Activated CD4-positive, alpha-beta T cell treated with anti-CD3 and anti-CD28 coated beads, Interleukin-2, amount 10 ng/mL, durations not matched to agents 24 days and 14 days (primary cell): Measurements from ENCODE around the gene TRUB2. TPM values are rescaled to one million over a fixed set of nuclear protein-coding genes. Genes with fewer than 3 reads are reported as not detected.

Experiments used
- DNase-seq: peaks from one replicate; pipeline ENCODE4 v3.0.0; 2022
- H3K27ac Mint-ChIP-seq: one replicate; pipeline ENCODE4 v1.8.0; 2022; ENCODE audit warnings: mild to moderate bottlenecking, mixed read lengths
- H3K27me3 Mint-ChIP-seq: one replicate; pipeline ENCODE4 v1.8.0; 2022; ENCODE audit warnings: mixed read lengths
- H3K36me3 Mint-ChIP-seq: one replicate; pipeline ENCODE4 v1.8.0; 2022; ENCODE audit warnings: low read depth, mild to moderate bottlenecking, mixed read lengths
- H3K4me1 Mint-ChIP-seq: one replicate; pipeline ENCODE4 v1.8.0; 2021; ENCODE audit warnings: mixed read lengths
- H3K4me3 Mint-ChIP-seq: one replicate; pipeline ENCODE4 v1.8.0; 2022; ENCODE audit warnings: mild to moderate bottlenecking, moderate library complexity, mixed read lengths
- H3K9me3 Mint-ChIP-seq: one replicate; pipeline ENCODE4 v1.8.0; 2021; ENCODE audit warnings: mixed read lengths
- intact Hi-C: fragments of 100-400 bp; cut with micrococcal nuclease; formaldehyde crosslinking; loops from one replicate; pipeline ENCODE4 v1.15.1; 2023
- total RNA-seq: library from RNA; stranded (reverse); gene quantifications from 2 replicates; pipeline ENCODE4 v1.2.3, GENCODE V29; 2022

TRUB2 gene
- 40.4 and 43.0 TPM in 2 replicates for total RNA-seq

DNA sequence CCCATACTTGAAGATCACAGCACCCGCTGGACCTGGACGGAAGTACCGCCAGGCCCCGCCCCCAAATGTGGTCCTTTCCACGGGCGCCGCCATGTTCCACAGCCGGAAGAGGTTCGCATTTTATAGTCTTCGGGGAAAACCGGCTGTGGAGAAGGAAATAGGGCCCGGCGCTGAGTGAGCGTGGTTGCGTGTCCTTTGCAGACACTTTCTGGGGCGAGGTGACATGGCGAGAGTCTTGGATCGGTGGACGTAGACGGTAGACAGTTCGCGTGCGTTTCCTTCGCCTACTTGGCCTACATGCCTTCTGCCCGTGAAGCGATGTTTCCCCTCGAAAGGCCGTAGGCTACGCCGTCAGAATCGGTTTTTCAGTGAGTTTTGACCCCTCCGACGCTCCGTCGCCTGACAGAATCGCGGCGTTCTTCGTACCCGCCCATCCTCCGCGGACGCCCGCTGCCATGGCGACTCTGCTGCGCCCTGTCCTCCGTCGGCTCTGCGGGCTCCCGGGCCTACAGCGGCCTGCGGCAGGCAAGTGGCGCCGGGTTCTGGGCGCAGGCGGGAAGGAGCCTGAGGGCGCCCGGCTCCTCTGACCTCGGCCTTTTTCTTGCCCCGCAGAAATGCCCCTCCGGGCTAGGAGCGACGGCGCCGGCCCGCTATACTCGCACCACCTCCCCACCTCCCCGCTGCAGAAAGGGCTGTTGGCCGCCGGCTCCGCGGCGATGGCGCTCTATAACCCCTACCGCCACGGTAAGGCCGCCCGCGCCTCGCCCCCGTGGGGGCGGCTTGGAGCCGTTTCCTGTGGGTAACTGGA, at the start of gene TRUB2, which contains the start of gene COQ4:
TRUB2 (minus strand) TSS at position 44 of the 808 bp plus-strand sequence; CDS start at position 5, 39 bp downstream.
COQ4 (plus strand) TSS at position 436 of the 808 bp plus-strand sequence; CDS start at position 456, 20 bp downstream.
- Mint-ChIP-seq H3K27ac (peak within 1 kb of the TSS; percentile 97), H3K4me3 (peak within 1 kb of the TSS; percentile 91), H3K9me3 (no peaks in the 10 kb centered on the region), H3K36me3 (peaks cover 13% of the 10 kb centered on the region), H3K4me1 (peaks cover 9% of the 10 kb centered on the region), H3K27me3 (no peaks in the 10 kb centered on the region)
- intact Hi-C loops: loop anchor here (1.0 to 2.0 kb wide), 7 partner anchors 19 to 560 kb away; partner anchors contain the start of genes BBLN, GLE1, GOLGA2 and LRRC8A
- DNase-seq: peak; percentile 98

- Mint-ChIP-seq H3K4me3 (peak overlapping the region; percentile 99), H3K27ac (peak overlapping the region; percentile 93), H3K9me3 (no peaks in the 10 kb centered on the region), H3K4me1 (peaks cover 29% of the 10 kb centered on the region), H3K27me3 (no peaks in the 10 kb centered on the region), H3K36me3 (peaks cover 22% of the 10 kb centered on the region)
- DNase-seq: peak; percentile 61
- intact Hi-C loops: loop anchor here (1.0 to 5.0 kb wide), 8 partner anchors 9 to 511 kb away; partner anchors contain the start of genes BBLN, CERCAM, COQ4 and KYAT1
Measured at GRCh38 chr9:128371630-128372117, 49.4 kb upstream of the TRUB2 start.

GRCh38 chr9:128370752-128371629, 48.7 kb upstream of the TRUB2 start, which contains the start of gene URM1:
Gene URM1 (plus strand): TSS chr9:128371374. CDS start chr9:128371381, 7 bp downstream.
- Mint-ChIP-seq H3K4me1 (peaks cover 29% of the 10 kb centered on the region), H3K27me3 (no peaks in the 10 kb centered on the region), H3K27ac (peak within 1 kb of the TSS; percentile 93), H3K4me3 (peak within 1 kb of the TSS; percentile 99), H3K36me3 (peaks cover 22% of the 10 kb centered on the region), H3K9me3 (no peaks in the 10 kb centered on the region)
- intact Hi-C loops: loop anchor here (1.0 to 5.0 kb wide), 8 partner anchors 9 to 511 kb away; partner anchors contain the start of genes BBLN, CERCAM, COQ4 and KYAT1
- DNase-seq: peak; percentile 99

DNA sequence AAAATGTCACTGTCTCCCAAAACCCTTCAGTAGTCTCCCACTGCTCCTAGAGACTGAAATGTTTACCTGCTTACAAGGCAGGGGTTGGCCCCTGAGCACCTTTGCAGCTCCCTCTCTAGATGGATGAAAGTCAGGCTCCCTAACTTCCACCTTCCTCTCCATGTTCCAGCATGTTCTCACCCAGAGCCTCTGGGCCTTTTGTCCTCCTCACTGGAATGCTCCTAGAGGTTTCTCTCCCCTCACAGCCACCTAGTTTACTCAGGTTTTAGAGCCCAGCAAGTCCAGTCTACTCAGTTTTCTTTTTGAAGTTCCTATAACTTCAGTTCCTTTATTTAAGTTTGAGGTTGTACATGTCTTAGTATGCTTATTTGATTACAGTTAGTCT, 48.1 kb upstream of the TRUB2 start:
- DNase-seq: peak; percentile 63
- peak overlapping the region; percentile 93 for H3K27ac Mint-ChIP-seq
- peaks cover 19% of the 10 kb centered on the region for H3K36me3 Mint-ChIP-seq
- H3K4me1 Mint-ChIP-seq: peaks cover 28% of the 10 kb centered on the region
- peak overlapping the region; percentile 99 for H3K4me3 Mint-ChIP-seq
- H3K9me3 Mint-ChIP-seq: no peaks in the 10 kb centered on the region
- H3K27me3 Mint-ChIP-seq: no peaks in the 10 kb centered on the region
- intact Hi-C loops: loop anchor here (2.0 to 5.0 kb wide), 3 partner anchors 30 to 512 kb away; partner anchors contain the start of genes KYAT1, LRRC8A, SLC27A4 and SPTAN1

DNA sequence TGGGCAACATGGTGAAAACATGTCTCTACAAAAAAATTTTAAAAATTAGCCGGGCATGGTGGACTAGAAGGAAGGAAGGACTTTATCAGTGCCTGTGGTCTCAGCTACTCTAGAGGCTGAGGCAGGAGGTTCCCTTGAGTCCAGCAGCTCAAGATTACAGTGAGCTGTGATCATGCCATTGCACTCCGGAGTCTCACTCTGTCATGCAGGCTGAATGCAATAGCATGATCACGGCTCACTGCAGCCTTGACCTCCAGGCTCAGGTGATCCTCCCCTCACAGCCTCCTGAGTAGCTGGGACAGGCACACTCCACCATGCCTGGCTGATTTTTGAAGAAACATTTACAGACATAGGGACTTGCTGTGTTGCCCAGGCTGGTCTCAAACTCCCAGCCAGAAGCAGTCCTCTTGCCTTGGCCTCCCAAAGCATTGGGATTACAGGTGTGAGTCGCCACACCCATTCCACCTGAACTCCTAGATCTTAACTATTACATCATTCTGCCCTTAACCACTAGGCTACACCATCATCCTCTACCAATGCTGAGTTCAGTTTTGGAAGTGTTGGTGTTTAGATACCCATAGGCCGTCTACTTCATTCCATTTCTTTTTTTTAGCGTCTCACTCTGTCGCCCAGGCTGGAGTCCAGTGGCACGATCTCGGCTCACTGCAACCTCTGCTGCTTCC, 46.9 kb upstream of the TRUB2 start:
- Mint-ChIP-seq H3K36me3 (peaks cover 15% of the 10 kb centered on the region), H3K9me3 (no peaks in the 10 kb centered on the region), H3K4me3 (no peak overlapping the region), H3K4me1 (peaks cover 29% of the 10 kb centered on the region), H3K27ac (no peak overlapping the region), H3K27me3 (no peaks in the 10 kb centered on the region)
- intact Hi-C loops: no loop called here
- DNase-seq: no peak

GRCh38 chr9:128365525-128365924, 43.3 kb upstream of the TRUB2 start:
- peak overlapping the region; percentile 57 for H3K4me3 Mint-ChIP-seq

GRCh38 chr9:128362774-128363173, 40.5 kb upstream of the TRUB2 start:
- no peaks in the 10 kb centered on the region for H3K9me3 Mint-ChIP-seq
- peaks cover 16% of the 10 kb centered on the region for H3K4me1 Mint-ChIP-seq
- no peaks in the 10 kb centered on the region for H3K36me3 Mint-ChIP-seq
- intact Hi-C loops: loop anchor here (1.0 to 5.0 kb wide), 4 partner anchors 9 to 67 kb away; partner anchors contain the start of genes SLC27A4 and URM1
- H3K4me3 Mint-ChIP-seq: no peak overlapping the region
- H3K27ac Mint-ChIP-seq: no peak overlapping the region
- H3K27me3 Mint-ChIP-seq: no peaks in the 10 kb centered on the region
- DNase-seq: no peak

More at GRCh38 chr9:128365525-128365924, 43.3 kb upstream of the TRUB2 start:
- intact Hi-C loops: no loop called here
- H3K27me3 Mint-ChIP-seq: no peaks in the 10 kb centered on the region
- no peaks in the 10 kb centered on the region for H3K9me3 Mint-ChIP-seq
- peaks cover 21% of the 10 kb centered on the region for H3K4me1 Mint-ChIP-seq
- H3K27ac Mint-ChIP-seq: peak overlapping the region; percentile 37
- no peak for DNase-seq
- no peaks in the 10 kb centered on the region for H3K36me3 Mint-ChIP-seq

DNA sequence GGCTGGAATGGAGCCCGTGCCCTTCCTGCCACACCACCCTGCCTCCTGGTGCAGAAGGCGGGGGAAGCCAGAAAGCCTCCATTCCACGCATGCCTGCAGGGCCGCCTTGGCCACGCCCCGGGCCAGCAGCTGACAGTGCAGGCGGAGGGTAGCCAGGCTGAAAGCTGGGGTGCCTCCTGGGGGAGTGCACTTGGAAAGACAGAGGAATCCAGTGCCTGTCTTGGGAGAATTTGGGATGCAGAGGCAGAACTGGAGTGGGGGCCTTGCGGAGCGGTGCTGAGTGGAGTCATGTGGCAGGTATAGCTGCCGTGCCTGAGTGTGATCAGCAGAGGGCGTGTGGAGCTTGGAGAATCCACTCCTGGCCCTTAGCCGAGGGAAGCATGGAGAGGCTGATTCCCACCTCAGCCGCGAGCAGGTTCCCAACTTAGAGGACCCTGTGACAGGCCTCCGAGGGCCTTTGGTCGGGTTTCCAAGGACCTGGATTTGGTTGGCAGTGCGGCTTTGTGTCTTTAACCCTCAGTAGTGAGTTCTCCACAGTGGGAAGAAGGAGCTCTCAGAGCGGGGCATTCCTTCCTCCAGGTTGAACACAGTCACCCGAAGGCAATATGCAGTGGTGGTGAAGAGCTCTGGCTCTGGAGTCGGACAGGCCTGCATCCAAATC, 39.9 kb upstream of the TRUB2 start:
- intact Hi-C loops: loop anchor here (1.0 to 5.0 kb wide), 4 partner anchors 9 to 67 kb away; partner anchors contain the start of genes SLC27A4 and URM1
- Mint-ChIP-seq H3K36me3 (no peaks in the 10 kb centered on the region), H3K4me1 (peaks cover 16% of the 10 kb centered on the region), H3K9me3 (no peaks in the 10 kb centered on the region), H3K4me3 (peak overlapping the region; percentile 85), H3K27ac (peak overlapping the region; percentile 79), H3K27me3 (no peaks in the 10 kb centered on the region)
- DNase-seq: peak; percentile 91

DNA sequence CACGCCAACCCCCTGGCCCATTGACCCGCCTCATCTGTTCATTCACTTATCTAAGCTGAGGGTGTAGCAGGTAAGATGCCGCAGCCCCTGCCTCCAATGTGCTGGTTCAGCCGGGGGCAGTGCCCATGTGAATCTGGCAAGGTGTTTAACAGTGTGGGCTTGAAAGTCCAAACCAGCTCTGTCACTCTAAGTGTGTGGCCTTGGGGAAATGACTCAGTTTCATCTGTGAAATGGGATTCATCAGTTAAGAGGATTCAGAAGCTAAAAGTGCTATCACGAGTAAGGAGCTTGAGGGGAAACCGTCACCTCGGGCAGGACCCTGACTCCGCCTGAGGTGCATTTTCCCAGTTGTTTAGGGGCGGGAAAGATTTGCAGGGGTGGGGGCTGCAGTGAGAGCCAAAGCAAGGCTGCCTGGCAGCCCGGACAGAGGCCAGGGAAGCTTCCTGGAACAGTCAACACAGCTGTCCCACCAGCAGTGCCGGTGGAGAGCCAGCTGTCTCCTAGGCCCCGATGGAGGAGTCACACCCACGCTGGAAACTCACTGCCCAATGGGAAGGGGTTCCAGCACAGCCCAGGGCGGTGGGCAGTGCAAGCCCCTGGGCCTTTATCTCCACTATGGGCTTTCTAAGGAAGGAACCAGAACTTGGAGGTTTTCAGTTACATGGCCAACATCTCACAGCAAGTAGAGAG, 39.2 kb upstream of the TRUB2 start:
- intact Hi-C loops: loop anchor here (5.0 kb wide), 1 partner anchor 51 kb away; no protein-coding TSS in a partner anchor
- H3K27me3 Mint-ChIP-seq: no peaks in the 10 kb centered on the region
- no peaks in the 10 kb centered on the region for H3K36me3 Mint-ChIP-seq
- H3K4me1 Mint-ChIP-seq: peaks cover 16% of the 10 kb centered on the region
- no peak for DNase-seq
- peak overlapping the region; percentile 79 for H3K27ac Mint-ChIP-seq
- no peaks in the 10 kb centered on the region for H3K9me3 Mint-ChIP-seq
- H3K4me3 Mint-ChIP-seq: peak overlapping the region; percentile 85

DNA sequence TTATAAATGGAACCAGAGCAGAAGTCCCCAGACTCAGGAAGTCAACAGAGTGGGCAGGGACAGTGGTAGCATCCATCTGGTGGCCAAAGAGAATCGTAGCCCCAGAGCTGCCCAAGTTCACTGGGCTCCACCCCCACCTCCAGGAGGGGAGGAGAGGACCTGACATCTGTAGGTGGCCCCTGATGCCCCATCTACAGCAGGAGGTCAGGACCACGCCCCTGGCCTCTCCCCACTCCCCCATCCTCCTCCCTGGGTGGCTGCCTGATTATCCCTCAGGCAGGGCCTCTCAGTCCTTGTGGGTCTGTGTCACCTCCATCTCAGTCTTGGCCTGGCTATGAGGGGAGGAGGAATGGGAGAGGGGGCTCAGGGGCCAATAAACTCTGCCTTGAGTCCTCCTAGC, 38.6 kb upstream of the TRUB2 start:
- H3K4me1 Mint-ChIP-seq: peaks cover 16% of the 10 kb centered on the region
- no peak overlapping the region for H3K27ac Mint-ChIP-seq
- no peaks in the 10 kb centered on the region for H3K27me3 Mint-ChIP-seq
- peaks cover 4% of the 10 kb centered on the region for H3K36me3 Mint-ChIP-seq
- no peak for DNase-seq
- no peaks in the 10 kb centered on the region for H3K9me3 Mint-ChIP-seq
- intact Hi-C loops: loop anchor here (5.0 kb wide), 1 partner anchor 51 kb away; no protein-coding TSS in a partner anchor
- H3K4me3 Mint-ChIP-seq: no peak overlapping the region

DNA sequence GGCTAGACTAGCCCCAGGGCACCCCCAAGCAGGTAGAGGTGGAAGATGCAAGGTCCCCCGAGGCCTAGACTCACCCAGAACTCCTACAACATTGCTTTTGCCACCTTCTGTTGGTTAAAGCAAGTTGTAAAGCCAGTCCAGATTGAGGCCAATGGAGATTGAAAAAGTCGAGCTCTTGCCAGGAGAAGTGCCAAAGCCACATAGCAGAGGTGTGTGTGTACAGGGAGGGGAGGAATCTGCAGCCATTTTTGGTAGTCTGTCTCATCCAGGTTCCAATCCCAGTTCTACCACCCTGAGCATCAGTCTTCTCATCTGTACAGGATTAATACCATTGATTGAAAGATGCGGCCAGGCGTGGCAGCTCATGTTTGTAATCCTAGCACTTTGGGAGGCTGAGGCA, 36.6 kb upstream of the TRUB2 start:
- Mint-ChIP-seq H3K9me3 (no peaks in the 10 kb centered on the region), H3K4me1 (peaks cover 12% of the 10 kb centered on the region), H3K4me3 (no peak overlapping the region), H3K36me3 (peaks cover 8% of the 10 kb centered on the region), H3K27me3 (no peaks in the 10 kb centered on the region), H3K27ac (no peak overlapping the region)
- DNase-seq: no peak
- intact Hi-C loops: no loop called here

DNA sequence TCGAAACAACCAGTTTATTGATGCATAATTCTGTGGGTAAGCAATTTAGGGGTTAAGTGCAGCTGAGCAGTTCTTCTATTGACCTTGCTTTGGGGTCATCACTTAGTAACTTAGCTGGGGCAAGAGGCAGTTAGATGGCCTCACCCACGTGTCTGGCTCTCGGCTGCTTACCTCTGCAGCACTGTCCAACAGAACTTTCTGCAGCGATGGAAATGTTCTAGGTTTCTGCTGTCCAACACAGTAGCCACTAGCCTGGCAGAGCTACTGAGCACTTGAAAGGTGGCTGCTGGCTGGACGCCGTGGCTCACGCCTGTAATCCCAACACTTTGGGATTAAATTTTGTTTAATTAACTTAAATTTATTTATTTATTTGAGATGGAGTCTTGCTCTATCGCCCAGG, 35.8 kb upstream of the TRUB2 start:
- Mint-ChIP-seq H3K9me3 (no peaks in the 10 kb centered on the region), H3K4me3 (no peak overlapping the region), H3K4me1 (peaks cover 12% of the 10 kb centered on the region), H3K36me3 (peaks cover 11% of the 10 kb centered on the region), H3K27me3 (no peaks in the 10 kb centered on the region), H3K27ac (no peak overlapping the region)
- intact Hi-C loops: no loop called here
- DNase-seq: peak; percentile 52
